IMR-90 (cell line): ENCODE data around the gene GIPC3. TPM values are rescaled to one million over a fixed set of nuclear protein-coding genes. Genes with fewer than 3 reads are reported as not detected.

Source experiments
- ATAC-seq: fragments of 200-7000 bp; cut with Tn5 transposase; 2 replicates; pipeline ENCODE4 v1.9.1; 2020; ENCODE audit warnings: low read depth, mild to moderate bottlenecking, moderate library complexity
- BruUV-seq: library from RNA; stranded (reverse); fragments of 400-500 nt; replicated peaks from 2 replicates; lab custom pipeline; 2021; lab: Mats Ljungman, UMichigan
- CTCF ChIA-PET: fragments of 300-600 bp; formaldehyde crosslinking; extraction: SDS; loops from one replicate; lab custom pipeline; 2021; ENCODE audit warnings: antibody characterized with exemption; lab: Yijun Ruan, JAX
- POLR2A ChIA-PET: fragments of 300-600 bp; sonication (Branson Sonifier 250); formaldehyde crosslinking; loops from one replicate; lab custom pipeline; 2022; ENCODE audit warnings: antibody characterized with exemption; ENCODE audit not compliant: unreplicated experiment; lab: Charles Lee
- DNase-seq: peaks from one replicate; pipeline ENCODE4 v3.0.0; 2013
- H2AFZ ChIP-seq: replicated peaks from 2 replicates; pipeline ENCODE3; 2013; ENCODE audit warnings: low read length, mild to moderate bottlenecking; ENCODE audit not compliant: poor library complexity
- H2AK5ac ChIP-seq: 2 replicates; pipeline ENCODE4 v1.6.1; 2013; ENCODE audit warnings: low read depth, low read length, inconsistent platforms
- H2AK9ac ChIP-seq: replicated peaks from 2 replicates; pipeline ENCODE3; 2013; ENCODE audit warnings: mild to moderate bottlenecking, low read depth, low read length, moderate library complexity; ENCODE audit not compliant: poor library complexity
- H2BK120ac ChIP-seq: 2 replicates; pipeline ENCODE4 v1.6.1; 2013; ENCODE audit warnings: low read depth, low read length, inconsistent platforms
- H2BK15ac ChIP-seq: 3 replicates; pipeline ENCODE4 v1.6.1; 2013; ENCODE audit warnings: low read depth, low read length, inconsistent platforms
- H2BK20ac ChIP-seq: 2 replicates; pipeline ENCODE4 v1.6.1; 2013; ENCODE audit warnings: low read depth, mild to moderate bottlenecking, inconsistent platforms, low read length, moderate library complexity
- H2BK5ac ChIP-seq: 2 replicates; pipeline ENCODE4 v1.6.1; 2013; ENCODE audit warnings: mild to moderate bottlenecking, low read depth, low read length, inconsistent platforms; ENCODE audit not compliant: poor library complexity, severe bottlenecking
- H3K14ac ChIP-seq: replicated peaks from 2 replicates; pipeline ENCODE4 v1.6.1; 2013; ENCODE audit warnings: low read depth, low read length, inconsistent platforms
- H3K18ac ChIP-seq: 2 replicates; pipeline ENCODE4 v1.6.1; 2013; ENCODE audit warnings: low read depth, low read length, control low read depth
- H3K23ac ChIP-seq: 2 replicates; pipeline ENCODE4 v1.6.1; 2013; ENCODE audit warnings: low read depth, low read length, inconsistent platforms
- H3K27ac ChIP-seq: 2 replicates; pipeline ENCODE4 v1.5.1; 2013; ENCODE audit warnings: mild to moderate bottlenecking, control low read depth, low read length; ENCODE audit not compliant: insufficient read depth
- H3K27me3 ChIP-seq: 2 replicates; pipeline ENCODE4 v1.6.1; 2013; ENCODE audit warnings: low read length; ENCODE audit not compliant: control insufficient read depth, insufficient read depth
- H3K36me3 ChIP-seq: 2 replicates; pipeline ENCODE4 v1.6.1; 2013; ENCODE audit warnings: low read length, mixed read lengths; ENCODE audit not compliant: control insufficient read depth, insufficient read depth
- H3K4ac ChIP-seq: 2 replicates; pipeline ENCODE4 v1.6.1; 2013; ENCODE audit warnings: low read depth, low read length, inconsistent platforms
- H3K4me1 ChIP-seq: 2 replicates; pipeline ENCODE4 v1.6.1; 2013; ENCODE audit warnings: low read length, mixed read lengths; ENCODE audit not compliant: control insufficient read depth, insufficient read depth
- H3K4me2 ChIP-seq: 2 replicates; pipeline ENCODE4 v1.6.1; 2013; ENCODE audit warnings: low read depth, mild to moderate bottlenecking, control low read depth, low read length, moderate library complexity
- H3K4me3 ChIP-seq: 2 replicates; pipeline ENCODE4 v1.5.1; 2013; ENCODE audit warnings: low read depth, mild to moderate bottlenecking, control low read depth, low read length, moderate library complexity; ENCODE audit not compliant: insufficient read depth
- H3K56ac ChIP-seq: 2 replicates; pipeline ENCODE4 v1.6.1; 2013; ENCODE audit warnings: low read length, inconsistent platforms; ENCODE audit not compliant: insufficient read depth; ENCODE audit errors: extremely low read depth
- H3K79me1 ChIP-seq, 2 experiments: 2 replicates each; pipeline ENCODE4 v1.6.1; 2013; ENCODE audit warnings: low read length in 2 of 2, inconsistent platforms in 1 of 2, low read depth in 1 of 2
- H3K9ac ChIP-seq: 2 replicates; pipeline ENCODE4 v1.6.1; 2013; ENCODE audit warnings: low read depth, low read length, control low read depth
- H3K9me1 ChIP-seq: 2 replicates; pipeline ENCODE4 v1.6.1; 2013; ENCODE audit warnings: low read length, inconsistent platforms; ENCODE audit not compliant: insufficient read depth
- H3K9me3 ChIP-seq: 2 replicates; pipeline ENCODE4 v1.6.1; 2013; ENCODE audit warnings: low read length; ENCODE audit not compliant: control insufficient read depth, insufficient read depth
- H4K20me1 ChIP-seq: 2 replicates; pipeline ENCODE4 v1.6.1; 2013; ENCODE audit warnings: low read length, inconsistent platforms; ENCODE audit not compliant: insufficient read depth
- H4K5ac ChIP-seq: 2 replicates; pipeline ENCODE4 v1.6.1; 2013; ENCODE audit warnings: mild to moderate bottlenecking, low read depth, low read length, control low read depth
- H4K8ac ChIP-seq, 2 experiments: 2 replicates each; pipeline ENCODE4 v1.6.1; 2013; ENCODE audit warnings: low read depth in 2 of 2, low read length in 2 of 2, control low read depth in 1 of 2, inconsistent platforms in 1 of 2
- H4K91ac ChIP-seq: 2 replicates; pipeline ENCODE4 v1.6.1; 2013; ENCODE audit warnings: low read depth, low read length, inconsistent platforms; ENCODE audit not compliant: insufficient read depth
- BHLHE40 ChIP-seq: fragments of 150-350 bp; IDR thresholded peaks from 2 replicates; pipeline ENCODE4 v1.6.1; 2016; ENCODE audit warnings: mild to moderate bottlenecking, low read depth, low read length
- CHD1 ChIP-seq: IDR thresholded peaks from 2 replicates; pipeline ENCODE4 v1.6.1; 2012; ENCODE audit warnings: low read depth, low read length, improper control_type of control experiment
- FOS ChIP-seq: fragments of 150-350 bp; IDR thresholded peaks from 2 replicates; pipeline ENCODE4 v1.6.1; 2016; ENCODE audit warnings: low read depth, low read length
- MAFK ChIP-seq: IDR thresholded peaks from 2 replicates; pipeline ENCODE4 v1.6.1; 2012; ENCODE audit warnings: low read depth, low read length, improper control_type of control experiment
- MXI1 ChIP-seq: IDR thresholded peaks from 2 replicates; pipeline ENCODE4 v1.6.1; 2012; ENCODE audit warnings: low read depth, mild to moderate bottlenecking, low read length, moderate library complexity, borderline replicate concordance
- NFE2L2 ChIP-seq: fragments of 150-350 bp; IDR thresholded peaks from 2 replicates; pipeline ENCODE4 v1.6.1; 2016; ENCODE audit warnings: low read depth, mild to moderate bottlenecking, low read length
- POLR2A ChIP-seq: IDR thresholded peaks from 2 replicates; pipeline ENCODE4 v1.6.1; 2012; ENCODE audit warnings: mild to moderate bottlenecking, low read depth, low read length
- RCOR1 ChIP-seq: IDR thresholded peaks from 2 replicates; pipeline ENCODE4 v1.6.1; 2012; ENCODE audit warnings: mild to moderate bottlenecking, low read length, improper control_type of control experiment; ENCODE audit not compliant: insufficient replicate concordance
- RFX5 ChIP-seq: IDR thresholded peaks from 2 replicates; pipeline ENCODE4 v1.8.0; 2012; ENCODE audit warnings: low read depth, mild to moderate bottlenecking, low read length, moderate library complexity
- SMC3 ChIP-seq: fragments of 150-350 bp; IDR thresholded peaks from 2 replicates; pipeline ENCODE4 v1.6.1; 2016; ENCODE audit warnings: low read depth, mild to moderate bottlenecking, antibody characterized with exemption, low read length, moderate library complexity
- WGBS, 2 experiments: methylation state at CpG; one replicate each; pipeline versions ENCODE4 v1.1.5 to v1.1.7; 2013; ENCODE audit warnings: missing lambda C conversion rate in 2 of 2; ENCODE audit not compliant: insufficient read length in 1 of 2; ENCODE audit errors: extremely low coverage in 2 of 2; 5-methylcytosine and 5-hydroxymethylcytosine counted together
- dilution Hi-C: fragments of 300-500 bp; cut with HindIII; formaldehyde crosslinking; loops from one replicate; pipeline ENCODE4 v1.14.3; 2018; ENCODE audit warnings: low sequenced_read_pairs; ENCODE audit not compliant: unreplicated experiment
- in situ Hi-C: fragments of 300-500 bp; cut with MboI; formaldehyde crosslinking; loops from 3 replicates; pipeline ENCODE4 v1.14.3; 2019; ENCODE audit warnings: low sequenced_read_pairs, inconsistent platforms, mixed read lengths
- intact Hi-C: fragments of 100-400 bp; cut with micrococcal nuclease; formaldehyde crosslinking; loops from 2 replicates; pipeline ENCODE4 v1.10.0; 2022
- polyA plus RNA-seq, 3 experiments: library from polyadenylated mRNA; depleted of rRNA; stranded (reverse); fragments of >200 nt; gene quantifications; 2 replicates each; pipeline ENCODE4 v1.2.3, GENCODE V29; 2012; ENCODE audit warnings: low replicate concordance in 1 of 3
- total RNA-seq: library from RNA; depleted of rRNA; stranded (reverse); fragments of >200 nt; gene quantifications from 2 replicates; pipeline ENCODE4 v1.2.3, GENCODE V29; 2012
- TF ChIP-seq, protein P1 (sequence below): fragments of 150-350 bp; IDR thresholded peaks from 2 replicates; pipeline ENCODE4 v1.6.1; 2017; ENCODE audit warnings: mild to moderate bottlenecking, antibody characterized with exemption, low read length, low read depth

GIPC3 gene
- total and polyA plus RNA-seq, 2 of the 4 experiments (the other 2 are of a cell fraction) = under 0.01 to 0.36 TPM

DNA sequence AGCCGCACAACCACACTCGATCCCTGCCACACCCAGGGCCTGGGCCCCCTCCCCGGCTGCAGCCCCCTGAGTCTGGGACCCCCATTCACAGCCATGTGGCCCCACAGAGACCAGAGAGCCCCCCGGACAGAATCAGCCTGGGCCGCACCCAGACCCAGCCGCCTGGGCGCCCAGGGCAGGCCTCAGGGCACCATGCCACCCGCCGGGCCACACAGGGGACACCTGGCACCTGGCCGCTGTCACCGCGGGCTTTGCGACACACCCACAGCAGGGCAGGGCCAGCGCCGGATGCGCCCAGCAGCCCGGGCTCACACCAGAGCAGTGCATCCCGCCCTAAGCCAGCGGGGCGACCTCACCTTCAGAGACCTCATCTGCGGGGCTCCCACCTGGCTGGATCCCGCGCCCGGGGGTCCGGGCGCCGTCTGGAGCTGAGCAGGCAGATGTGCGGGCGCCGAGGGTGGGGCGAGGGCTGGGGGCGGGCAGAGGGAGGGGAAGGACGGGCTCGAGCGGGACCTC lies 21.0 kb downstream of the GIPC3 start:
- Histone ChIP-seq H3K9ac (peak overlapping the region; percentile 43; the same call in 1 of the 2 replicates), H2AFZ (peak overlapping the region; percentile 98)

More for the DNA sequence above, 21.0 kb downstream of the GIPC3 start:
- Histone ChIP-seq H3K79me1 (peaks cover 7 to 17% of the 10 kb centered on the region in 2 experiments), H3K23ac (peak overlapping the region; percentile 11; the same call in 1 of the 2 replicates), H3K4me2 (peak overlapping the region; percentile 52), H2AK9ac (peak overlapping the region; percentile 93), H3K18ac (no peak overlapping the region), H3K27ac (no peak overlapping the region; the same call in 1 of the 2 replicates), H3K9me1 (0 out of 2 replicates have a peak, but pooled peaks cover 6% of the 10 kb centered on the region), H4K8ac (peak overlapping the region in 1 of 2 experiments; percentile 55; a peak in 1 of 4 replicates), H2BK120ac (no peak overlapping the region), H2AK5ac (peak overlapping the region; percentile 42; the same call in 1 of the 2 replicates), H3K4me3 (peak overlapping the region; percentile 56), H3K9me3 (no peaks in the 10 kb centered on the region), H4K20me1 (no peaks in the 10 kb centered on the region), H3K36me3 (peaks cover 9% of the 10 kb centered on the region; the same call in 1 of the 2 replicates), H3K56ac (no peak overlapping the region), H4K5ac (no peak overlapping the region), H2BK5ac (no peak overlapping the region), H3K4me1 (peaks cover 11% of the 10 kb centered on the region), H3K14ac (peak overlapping the region; percentile 74), H4K91ac (no peak overlapping the region; the same call in 1 of the 2 replicates), H2BK15ac (no peak overlapping the region), H3K4ac (peak overlapping the region; percentile 27; the same call in 1 of the 2 replicates), H2BK20ac (no peak overlapping the region), H3K27me3 (no peaks in the 10 kb centered on the region)
- ChIA-PET POLR2A (no interaction called here), CTCF (no interaction called here)
- peak; percentile 42 for ATAC-seq
- no peak for DNase-seq
- intact Hi-C loops = no loop called here
- dilution Hi-C loops = no loop called here
- no TSS peak for BruUV-seq
- WGBS, 2 experiments = 21% methylated on average over 11 of the region's 35 CpGs; no CpG with 5 or more reads in 1 of the 2 experiments
- no peak for TF ChIP-seq RFX5
- TF ChIP-seq POLR2A = no peak
- no peak for TF ChIP-seq FOS
- TF ChIP-seq, protein P1, sequence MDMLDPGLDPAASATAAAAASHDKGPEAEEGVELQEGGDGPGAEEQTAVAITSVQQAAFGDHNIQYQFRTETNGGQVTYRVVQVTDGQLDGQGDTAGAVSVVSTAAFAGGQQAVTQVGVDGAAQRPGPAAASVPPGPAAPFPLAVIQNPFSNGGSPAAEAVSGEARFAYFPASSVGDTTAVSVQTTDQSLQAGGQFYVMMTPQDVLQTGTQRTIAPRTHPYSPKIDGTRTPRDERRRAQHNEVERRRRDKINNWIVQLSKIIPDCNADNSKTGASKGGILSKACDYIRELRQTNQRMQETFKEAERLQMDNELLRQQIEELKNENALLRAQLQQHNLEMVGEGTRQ = no peak
- TF ChIP-seq NFE2L2 = no peak
- TF ChIP-seq MXI1 = no peak
- no peak for TF ChIP-seq BHLHE40
- no peak for TF ChIP-seq CHD1
- no peak for TF ChIP-seq MAFK
- no peak for TF ChIP-seq RCOR1
- TF ChIP-seq SMC3 = no peak
- in situ Hi-C loops = loop anchor here (25.0 kb wide), 1 partner anchor 294 kb away; no protein-coding TSS in a partner anchor
